Effector memory CD8-positive, alpha-beta T cell (primary cell): Measurements from ENCODE around the gene DAB2IP.

Source experiments
- ATAC-seq: fragments of 150-1000 bp; cut with Tn5 transposase; replicated peaks from 2 replicates; pipeline ENCODE4 v1.10.0; 2021; ENCODE audit warnings: mild to moderate bottlenecking, moderate library complexity
- DNase-seq, 3 experiments: peaks; one replicate each; pipeline ENCODE4 v3.0.0; 2021
- H3K27ac Mint-ChIP-seq, 2 donors: one replicate each; pipeline ENCODE4 v1.8.0; 2022; ENCODE audit warnings: mild to moderate bottlenecking in 2 of 2, mixed read lengths in 2 of 2, moderate library complexity in 2 of 2
- H3K27me3 Mint-ChIP-seq, 2 donors: one replicate each; pipeline ENCODE4 v1.8.0; 2022; ENCODE audit warnings: mixed read lengths in 2 of 2
- H3K36me3 Mint-ChIP-seq: one replicate; pipeline ENCODE4 v1.8.0; 2022; ENCODE audit warnings: mild to moderate bottlenecking, moderate library complexity, mixed read lengths; ENCODE audit not compliant: insufficient read depth
- H3K4me1 Mint-ChIP-seq, 2 donors: one replicate each; pipeline ENCODE4 v1.8.0; 2022; ENCODE audit warnings: low read depth in 2 of 2, mixed read lengths in 2 of 2
- H3K4me3 Mint-ChIP-seq, 2 donors: one replicate each; pipeline ENCODE4 v1.8.0; 2022; ENCODE audit warnings: mild to moderate bottlenecking in 2 of 2, mixed read lengths in 2 of 2, moderate library complexity in 2 of 2
- H3K9me3 Mint-ChIP-seq, 2 donors: one replicate each; pipeline ENCODE4 v1.8.0; 2022; ENCODE audit warnings: mixed read lengths in 2 of 2

The DAB2IP gene

GRCh38 chr9:121822093-121823085, 171.0 kb downstream of the DAB2IP start:
- Mint-ChIP-seq H3K27me3 (no peaks in the 10 kb centered on the region), H3K36me3 (no peaks in the 10 kb centered on the region), H3K4me1 (peaks cover 5 to 8% of the 10 kb centered on the region in 2 donors), H3K27ac (peak overlapping the region; percentile 77 to 86), H3K9me3 (no peaks in the 10 kb centered on the region), H3K4me3 (peak overlapping the region; percentile 49 to 69)
- DNase-seq (peak in 2 of 3 experiments; percentile 7 to 9), ATAC-seq (peak; percentile 95)

GRCh38 chr9:121823451-121824169, 172.2 kb downstream of the DAB2IP start:
- no peak overlapping the region for H3K4me3 Mint-ChIP-seq
- ATAC-seq: no peak
- no peaks in the 10 kb centered on the region for H3K9me3 Mint-ChIP-seq
- H3K4me1 Mint-ChIP-seq: peaks cover 5 to 8% of the 10 kb centered on the region in 2 donors
- no peak for DNase-seq
- H3K27me3 Mint-ChIP-seq: no peaks in the 10 kb centered on the region
- H3K27ac Mint-ChIP-seq: no peak overlapping the region
- H3K36me3 Mint-ChIP-seq: no peaks in the 10 kb centered on the region

GRCh38 chr9:121824651-121825030, 173.2 kb downstream of the DAB2IP start:
- H3K27me3 Mint-ChIP-seq: no peaks in the 10 kb centered on the region
- no peak overlapping the region for H3K4me3 Mint-ChIP-seq
- no peak overlapping the region for H3K27ac Mint-ChIP-seq
- ATAC-seq (no peak), DNase-seq (no peak)
- no peaks in the 10 kb centered on the region for H3K9me3 Mint-ChIP-seq
- H3K36me3 Mint-ChIP-seq: no peaks in the 10 kb centered on the region
- peaks cover 5 to 8% of the 10 kb centered on the region in 2 donors for H3K4me1 Mint-ChIP-seq

GRCh38 chr9:121825031-121825691, 173.7 kb downstream of the DAB2IP start:
- Mint-ChIP-seq H3K4me1 (peaks cover 5 to 8% of the 10 kb centered on the region in 2 donors), H3K4me3 (no peak overlapping the region), H3K27me3 (no peaks in the 10 kb centered on the region), H3K9me3 (no peaks in the 10 kb centered on the region), H3K36me3 (no peaks in the 10 kb centered on the region), H3K27ac (no peak overlapping the region)
- no peak for DNase-seq
- no peak for ATAC-seq

GRCh38 chr9:121826711-121827110, 175.3 kb downstream of the DAB2IP start:
- no peak for ATAC-seq

GRCh38 chr9:121827251-121827967, 176.0 kb downstream of the DAB2IP start:
- DNase-seq (no peak), ATAC-seq (no peak)
- H3K27ac Mint-ChIP-seq: peak overlapping the region in 1 of 2 donors; percentile 53
- no peak overlapping the region for H3K4me3 Mint-ChIP-seq
- no peaks in the 10 kb centered on the region for H3K27me3 Mint-ChIP-seq
- no peaks in the 10 kb centered on the region for H3K9me3 Mint-ChIP-seq
- H3K4me1 Mint-ChIP-seq: peaks cover under 1% of the 10 kb centered on the region in 2 donors
- no peaks in the 10 kb centered on the region for H3K36me3 Mint-ChIP-seq

More at GRCh38 chr9:121826711-121827110, 175.3 kb downstream of the DAB2IP start:
- peak overlapping the region in 1 of 2 donors; percentile 53 for H3K27ac Mint-ChIP-seq
- no peak for DNase-seq
- no peak overlapping the region for H3K4me3 Mint-ChIP-seq
- H3K27me3 Mint-ChIP-seq: no peaks in the 10 kb centered on the region
- H3K9me3 Mint-ChIP-seq: no peaks in the 10 kb centered on the region
- H3K4me1 Mint-ChIP-seq: peaks cover 5 to 6% of the 10 kb centered on the region in 2 donors
- H3K36me3 Mint-ChIP-seq: no peaks in the 10 kb centered on the region

GRCh38 chr9:121830441-121831140, 179.2 kb downstream of the DAB2IP start:
- H3K4me3 Mint-ChIP-seq: no peak overlapping the region
- ATAC-seq (no peak), DNase-seq (no peak)
- H3K4me1 Mint-ChIP-seq: no peaks in the 10 kb centered on the region
- no peaks in the 10 kb centered on the region for H3K9me3 Mint-ChIP-seq
- no peaks in the 10 kb centered on the region for H3K36me3 Mint-ChIP-seq
- no peaks in the 10 kb centered on the region for H3K27me3 Mint-ChIP-seq
- no peak overlapping the region for H3K27ac Mint-ChIP-seq

- DNase-seq (no peak), ATAC-seq (no peak)
- Mint-ChIP-seq H3K4me1 (no peaks in the 10 kb centered on the region), H3K36me3 (no peaks in the 10 kb centered on the region), H3K4me3 (no peak overlapping the region), H3K27me3 (no peaks in the 10 kb centered on the region), H3K27ac (peak overlapping the region in 1 of 2 donors; percentile 26), H3K9me3 (no peaks in the 10 kb centered on the region)
Observed at GRCh38 chr9:121831869-121832268, 180.4 kb downstream of the DAB2IP start.

- H3K27me3 Mint-ChIP-seq: no peaks in the 10 kb centered on the region
- no peaks in the 10 kb centered on the region for H3K9me3 Mint-ChIP-seq
- no peaks in the 10 kb centered on the region for H3K4me1 Mint-ChIP-seq
- no peak overlapping the region for H3K4me3 Mint-ChIP-seq
- no peak overlapping the region for H3K27ac Mint-ChIP-seq
- no peaks in the 10 kb centered on the region for H3K36me3 Mint-ChIP-seq
- DNase-seq: no peak
- ATAC-seq: no peak
Observed at GRCh38 chr9:121833061-121833460, 181.6 kb downstream of the DAB2IP start.
